Stimulated activated CD4-positive, alpha-beta T cell treated with anti-CD3 and anti-CD28 coated beads, Interleukin-4, amount 100 ng/mL, for 4 hours (primary cell): ENCODE measurements around the gene UNC93A.
"Not testable (repeated sequence)": the region's sequence is repeated elsewhere in the genome, so short reads cannot be mapped to it uniquely, and the experiment has no call there.

ENCODE experiments used
- DNase-seq, 2 experiments: peaks; one replicate each; pipeline ENCODE4 v3.0.0-alpha.2; 2020

UNC93A gene

DNA sequence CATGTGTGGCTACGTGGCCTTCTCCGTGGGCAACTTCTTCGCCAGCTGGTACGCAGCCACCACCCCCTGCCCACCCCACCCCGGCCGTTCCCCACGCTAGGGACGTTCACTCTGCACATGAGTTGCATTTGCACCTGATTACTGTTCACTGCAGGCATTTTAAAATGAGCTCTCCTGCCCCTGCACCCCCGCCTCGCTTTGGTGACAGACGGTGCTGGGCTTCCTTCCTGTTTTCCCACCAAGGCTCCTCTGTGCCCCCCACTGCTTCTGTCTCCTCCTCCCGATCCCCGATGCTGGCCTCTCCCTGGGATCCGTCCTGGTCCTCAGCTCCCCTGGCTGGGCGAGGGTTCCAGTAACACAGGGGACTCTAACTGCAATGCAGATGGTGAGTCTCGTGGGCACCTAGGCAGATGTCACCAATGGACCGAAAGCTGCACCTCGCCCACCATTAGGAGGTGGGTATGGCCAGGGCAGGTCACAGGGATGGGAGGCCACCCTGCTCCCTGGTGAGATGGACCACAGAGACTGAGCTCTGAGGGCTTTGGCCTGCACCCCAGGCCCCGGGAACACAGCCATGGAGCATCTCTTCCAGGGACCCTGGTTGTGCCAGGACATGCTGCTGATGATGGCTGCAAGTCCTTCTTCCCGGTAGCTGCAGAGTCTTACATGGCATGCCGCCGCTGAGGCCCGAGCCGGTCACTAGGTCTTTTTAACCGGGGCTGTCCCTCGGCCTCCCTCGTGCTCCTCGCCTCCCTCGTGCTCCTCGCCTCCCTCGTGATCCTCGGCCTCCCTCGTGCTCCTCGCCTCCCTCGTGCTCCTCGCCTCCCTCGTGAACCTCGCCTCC is 3.8 kb downstream of the UNC93A start:
- no peak for DNase-seq

- no peak for DNase-seq
Observed at GRCh38 chr6:167295495-167296292, 4.6 kb downstream of the UNC93A start.

- no peak for DNase-seq
Observed at GRCh38 chr6:167296293-167296690, 5.2 kb downstream of the UNC93A start.

GRCh38 chr6:167296902-167297301 is 5.8 kb downstream of the UNC93A start:
- DNase-seq, result no peak

GRCh38 chr6:167298127-167298526 is 7.0 kb downstream of the UNC93A start:
- no peak for DNase-seq

DNA sequence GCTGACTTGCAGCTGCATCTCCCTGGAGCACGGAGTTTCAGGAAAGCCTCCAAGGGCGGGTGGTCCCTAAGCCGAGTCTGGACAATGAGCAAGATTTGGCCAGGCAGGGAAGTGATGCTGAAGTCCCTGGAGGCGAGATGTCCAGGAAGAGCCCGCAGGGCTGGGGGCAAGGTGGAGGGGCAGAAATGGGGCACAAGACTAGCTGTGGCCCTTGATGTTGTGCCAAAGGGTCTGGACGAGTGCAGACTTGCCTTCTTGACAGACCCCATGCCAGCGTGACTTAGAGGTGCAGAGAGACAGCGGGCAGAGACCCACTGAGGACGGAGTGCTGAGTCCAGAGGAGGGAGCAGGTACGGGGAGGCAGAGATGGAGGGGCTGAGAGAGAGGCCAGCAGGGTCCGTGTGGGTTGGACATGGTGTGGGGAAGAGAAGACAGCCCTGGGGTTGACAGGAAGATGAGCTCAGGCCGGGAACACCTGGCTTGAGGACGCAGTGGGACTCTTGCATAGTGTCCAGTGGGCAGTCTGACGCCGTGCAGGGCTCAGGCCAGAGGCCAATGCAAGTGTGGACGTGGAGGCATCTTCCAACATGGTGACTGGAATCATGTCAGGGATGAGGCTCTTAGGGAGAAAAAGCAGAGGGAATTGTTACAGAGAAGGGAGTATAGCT is 8.7 kb downstream of the UNC93A start:
- no peak for DNase-seq

- DNase-seq, result no peak
Observed at GRCh38 chr6:167300902-167301777, 10.0 kb downstream of the UNC93A start.

DNA sequence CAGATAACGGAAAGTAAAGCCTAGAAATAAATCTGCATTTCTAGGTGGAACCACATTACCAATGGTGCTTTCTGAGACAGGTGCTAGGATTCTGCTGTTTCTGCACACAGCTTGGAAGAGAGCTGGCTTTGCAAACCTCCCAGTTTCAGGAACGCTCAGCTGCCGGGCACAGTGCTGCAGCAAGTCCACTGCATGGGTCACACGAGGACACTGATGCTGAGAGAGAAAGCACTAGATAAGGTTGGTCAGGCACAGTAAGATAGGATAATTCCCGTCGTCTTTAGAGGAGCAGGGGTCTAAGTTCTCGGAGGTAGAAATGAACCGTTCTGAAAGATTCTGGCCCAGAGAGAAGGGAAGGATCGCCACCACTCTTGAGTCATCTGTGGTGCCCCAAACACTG is 11.0 kb downstream of the UNC93A start:
- DNase-seq, result no peak

- DNase-seq, result no peak
Observed at GRCh38 chr6:167302796-167303195, 11.7 kb downstream of the UNC93A start.

- DNase-seq, result no peak
Observed at GRCh38 chr6:167303675-167304625, 12.8 kb downstream of the UNC93A start.

DNA sequence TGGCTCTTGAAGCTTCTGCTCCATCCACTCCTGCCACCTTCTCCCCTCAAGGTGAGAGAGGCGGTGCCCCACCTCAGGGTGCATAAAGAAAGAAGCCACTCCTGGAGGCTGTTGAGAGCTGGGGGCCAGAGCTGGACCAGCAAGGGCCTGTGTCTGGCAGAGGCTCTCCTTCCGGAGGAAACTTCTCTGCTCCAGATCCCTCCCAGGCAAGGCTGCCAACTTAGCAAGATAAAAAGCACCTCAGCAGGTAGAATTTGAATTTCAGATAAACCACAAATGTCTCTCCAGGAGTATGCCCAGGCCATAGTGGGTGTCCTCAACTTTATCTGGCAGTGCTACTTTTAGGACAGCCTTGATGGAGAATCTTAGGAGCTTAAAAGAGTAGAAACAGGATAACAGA is 13.8 kb downstream of the UNC93A start:
- DNase-seq, result no peak

- no peak for DNase-seq
Observed at GRCh38 chr6:167305796-167306195, 14.7 kb downstream of the UNC93A start.

- DNase-seq, result no peak
Observed at GRCh38 chr6:167306401-167306998, 15.4 kb downstream of the UNC93A start.

DNA sequence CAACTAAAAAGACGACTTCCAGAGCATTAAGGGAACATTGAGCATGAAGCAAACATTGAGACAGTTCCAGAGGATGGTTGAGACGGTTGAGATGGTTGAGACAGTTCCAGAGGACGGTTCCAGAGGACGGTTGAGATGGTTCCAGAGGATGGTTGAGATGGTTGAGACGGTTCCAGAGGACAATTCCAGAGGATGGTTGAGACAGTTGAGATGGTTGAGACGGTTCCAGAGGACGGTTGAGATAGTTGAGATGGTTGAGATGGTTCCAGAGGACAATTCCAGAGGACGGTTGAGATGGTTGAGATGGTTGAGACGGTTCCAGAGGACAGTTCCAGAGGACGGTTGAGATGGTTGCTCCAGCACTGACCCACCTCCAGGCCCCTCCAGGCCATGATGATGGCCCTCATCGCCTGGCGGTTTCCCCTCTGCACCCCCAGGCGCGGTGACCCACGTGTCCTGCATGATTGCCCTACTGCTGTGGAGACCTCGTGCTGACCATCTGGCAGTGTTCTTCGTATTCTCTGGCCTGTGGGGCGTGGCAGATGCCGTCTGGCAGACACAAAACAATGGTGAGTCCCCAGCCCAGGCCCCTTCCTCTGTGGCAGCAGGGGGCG is 16.3 kb downstream of the UNC93A start:
- no peak for DNase-seq

GRCh38 chr6:167308207-167308606 is 17.1 kb downstream of the UNC93A start:
- no peak for DNase-seq

- DNase-seq, result not testable (repeated sequence)
Observed at GRCh38 chr6:167309355-167310192, 18.5 kb downstream of the UNC93A start.

DNA sequence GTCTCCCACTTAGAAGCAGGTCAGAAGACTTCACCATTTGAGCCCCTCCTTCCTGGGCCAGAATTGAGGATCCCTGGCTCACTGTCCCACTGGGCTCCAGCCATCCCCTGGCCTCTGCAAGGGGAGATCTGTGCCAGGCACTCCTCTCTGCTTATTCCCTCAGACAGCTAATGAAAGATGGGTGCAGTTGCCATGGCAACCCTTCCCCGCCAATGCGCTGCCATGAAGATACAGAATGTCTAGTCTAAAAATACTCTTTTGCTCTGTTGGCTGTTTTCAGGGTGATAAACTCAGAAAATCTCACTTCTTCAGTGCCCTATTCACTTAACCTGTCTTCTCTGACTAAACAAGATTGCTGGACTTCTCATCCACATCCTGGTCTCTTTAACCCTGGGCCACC is 20.2 kb downstream of the UNC93A start:
- no peak for DNase-seq

DNA sequence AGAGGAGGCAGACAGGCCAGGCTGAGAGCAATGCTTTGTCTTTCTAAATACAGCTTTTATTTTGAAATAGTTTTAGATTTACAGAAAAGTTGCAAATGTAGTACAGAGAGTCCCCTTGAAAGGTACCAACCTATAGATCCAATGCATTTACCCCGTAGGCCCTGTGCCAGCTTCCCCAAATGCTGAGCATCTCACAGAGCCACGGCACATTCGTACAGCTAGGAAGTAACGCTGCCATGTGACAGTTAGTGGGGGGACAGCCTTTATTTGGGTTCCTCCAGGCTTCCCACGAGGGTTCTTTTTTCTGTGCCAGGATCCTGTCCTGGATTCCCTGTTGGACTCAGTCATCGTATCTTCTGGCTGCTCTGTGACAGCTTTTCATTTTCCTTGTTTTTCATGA is 20.6 kb downstream of the UNC93A start:
- DNase-seq, result not testable (repeated sequence)

- no peak for DNase-seq
Observed at GRCh38 chr6:167314180-167314821, 23.2 kb downstream of the UNC93A start.
